Uterus (tissue), 2 donors: ENCODE results near the gene NANOS2.

Source experiments
- CTCF ChIP-seq, 4 experiments: fragments of 200-600 bp in 2 of 4; fragments of 450-650 bp in 2 of 4; sonication (generic) in 2 of 4; IDR thresholded peaks; one replicate each; pipeline ENCODE4 v1.5.1; 2016 to 2019; ENCODE audit warnings: antibody characterized with exemption in 4 of 4, mild to moderate bottlenecking in 2 of 4, moderate library complexity in 1 of 4
- POLR2A ChIP-seq, 2 donors: fragments of 450-650 bp; IDR thresholded peaks; one replicate each; pipeline ENCODE4 v1.6.1; 2016; ENCODE audit warnings: antibody characterized with exemption in 2 of 2, mild to moderate bottlenecking in 1 of 2, moderate library complexity in 1 of 2

GRCh38 chr19:45931055-45931454, 16.5 kb upstream of the NANOS2 start:
- TF ChIP-seq CTCF (IDR thresholded peaks at IDR 0.05) (no peak), POLR2A (IDR thresholded peaks at IDR 0.05) (no peak)
